Measurements from ENCODE around the gene PHLPP2.

DNA sequence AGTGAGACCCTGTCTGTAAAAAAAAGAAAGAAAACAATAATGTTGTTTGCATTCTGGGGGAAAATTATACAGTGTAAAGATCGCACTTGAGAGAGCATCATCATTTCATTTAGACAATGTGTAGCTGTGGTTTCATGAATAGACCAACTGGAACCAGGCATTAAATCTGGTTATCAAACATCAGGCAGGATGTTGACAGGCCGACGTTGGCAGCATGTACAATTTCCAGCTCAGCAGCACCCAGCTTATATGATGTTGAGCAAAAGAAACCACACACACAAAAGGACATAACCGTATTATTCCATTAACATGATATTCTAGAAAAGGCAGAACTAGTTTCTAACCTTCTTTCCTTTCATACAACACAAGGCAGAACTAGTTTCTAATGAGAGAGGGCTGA, 92.7 kb downstream of the PHLPP2 start:
- TF ChIP-seq CTCF (conservative IDR thresholded peaks at IDR 0.05 in 1 of 2, IDR thresholded peaks at IDR 0.05 in 1 of 2; ENCODE audit: low read depth in 1 of 2, low read length in 2 of 2): no peak
- no peak for TF ChIP-seq EZH2 (IDR thresholded peaks at IDR 0.05; ENCODE audit: low read length, missing control alignments)
